ENCODE measurements around the gene KIF26B.

GRCh38 chr1:245469006-245469405 lies 314.2 kb downstream of the KIF26B start:
- TF ChIP-seq, protein P1, sequence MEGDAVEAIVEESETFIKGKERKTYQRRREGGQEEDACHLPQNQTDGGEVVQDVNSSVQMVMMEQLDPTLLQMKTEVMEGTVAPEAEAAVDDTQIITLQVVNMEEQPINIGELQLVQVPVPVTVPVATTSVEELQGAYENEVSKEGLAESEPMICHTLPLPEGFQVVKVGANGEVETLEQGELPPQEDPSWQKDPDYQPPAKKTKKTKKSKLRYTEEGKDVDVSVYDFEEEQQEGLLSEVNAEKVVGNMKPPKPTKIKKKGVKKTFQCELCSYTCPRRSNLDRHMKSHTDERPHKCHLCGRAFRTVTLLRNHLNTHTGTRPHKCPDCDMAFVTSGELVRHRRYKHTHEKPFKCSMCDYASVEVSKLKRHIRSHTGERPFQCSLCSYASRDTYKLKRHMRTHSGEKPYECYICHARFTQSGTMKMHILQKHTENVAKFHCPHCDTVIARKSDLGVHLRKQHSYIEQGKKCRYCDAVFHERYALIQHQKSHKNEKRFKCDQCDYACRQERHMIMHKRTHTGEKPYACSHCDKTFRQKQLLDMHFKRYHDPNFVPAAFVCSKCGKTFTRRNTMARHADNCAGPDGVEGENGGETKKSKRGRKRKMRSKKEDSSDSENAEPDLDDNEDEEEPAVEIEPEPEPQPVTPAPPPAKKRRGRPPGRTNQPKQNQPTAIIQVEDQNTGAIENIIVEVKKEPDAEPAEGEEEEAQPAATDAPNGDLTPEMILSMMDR (IDR thresholded peaks at IDR 0.05; ENCODE audit: low read depth, low read length), result no peak
- no peak for TF ChIP-seq POLR2A (IDR thresholded peaks at IDR 0.05; ENCODE audit: extremely low read depth, insufficient read length)
- no peak for TF ChIP-seq MAX (IDR thresholded peaks at IDR 0.05; ENCODE audit: low read depth, low read length)

All from NB4 (cell line).